ENCODE results near the gene AMZ1. TPM values are rescaled to one million over a fixed set of nuclear protein-coding genes. Genes with fewer than 3 reads are reported as not detected.
"Not testable (repeated sequence)": the region's sequence is repeated elsewhere in the genome, so short reads cannot be mapped to it uniquely, and the experiment has no call there.

The AMZ1 gene
- total RNA-seq, 4 donors from 2014 or later = 0.39 to 1.7 (median 1.2) TPM

GRCh38 chr7:2721842-2722241 is 33.8 kb downstream of the AMZ1 start:
- DNase-seq (ENCODE audit: low spot score in 2 of 2) = no peak
- Histone ChIP-seq H3K27me3 (no peaks in the 10 kb centered on the region), H3K9me3 (no peaks in the 10 kb centered on the region), H3K36me3 (peaks cover 0 to 83% (median 0%) of the 10 kb centered on the region in 3 donors), H3K27ac (no peak overlapping the region), H3K4me1 (peaks cover 0 to 5% (median 2%) of the 10 kb centered on the region in 4 donors), H3K4me3 (no peak overlapping the region)
- TF ChIP-seq POLR2A (IDR thresholded peaks at IDR 0.05) (no peak), EP300 (IDR thresholded peaks at IDR 0.05) (no peak)
- TF ChIP-seq, protein P1, sequence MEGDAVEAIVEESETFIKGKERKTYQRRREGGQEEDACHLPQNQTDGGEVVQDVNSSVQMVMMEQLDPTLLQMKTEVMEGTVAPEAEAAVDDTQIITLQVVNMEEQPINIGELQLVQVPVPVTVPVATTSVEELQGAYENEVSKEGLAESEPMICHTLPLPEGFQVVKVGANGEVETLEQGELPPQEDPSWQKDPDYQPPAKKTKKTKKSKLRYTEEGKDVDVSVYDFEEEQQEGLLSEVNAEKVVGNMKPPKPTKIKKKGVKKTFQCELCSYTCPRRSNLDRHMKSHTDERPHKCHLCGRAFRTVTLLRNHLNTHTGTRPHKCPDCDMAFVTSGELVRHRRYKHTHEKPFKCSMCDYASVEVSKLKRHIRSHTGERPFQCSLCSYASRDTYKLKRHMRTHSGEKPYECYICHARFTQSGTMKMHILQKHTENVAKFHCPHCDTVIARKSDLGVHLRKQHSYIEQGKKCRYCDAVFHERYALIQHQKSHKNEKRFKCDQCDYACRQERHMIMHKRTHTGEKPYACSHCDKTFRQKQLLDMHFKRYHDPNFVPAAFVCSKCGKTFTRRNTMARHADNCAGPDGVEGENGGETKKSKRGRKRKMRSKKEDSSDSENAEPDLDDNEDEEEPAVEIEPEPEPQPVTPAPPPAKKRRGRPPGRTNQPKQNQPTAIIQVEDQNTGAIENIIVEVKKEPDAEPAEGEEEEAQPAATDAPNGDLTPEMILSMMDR (IDR thresholded peaks at IDR 0.05) = no peak
- 92% methylated on average over 19 of the region's 19 CpGs for WGBS, 2 donors

GRCh38 chr7:2722591-2722990 is 34.6 kb downstream of the AMZ1 start:
- H3K4me3 ChIP-seq = no peak overlapping the region
- no peak for DNase-seq (ENCODE audit: low spot score in 2 of 2)
- H3K4me1 ChIP-seq = peaks cover 0 to under 1% (median 0%) of the 10 kb centered on the region in 4 donors
- peaks cover 0 to 76% (median 0%) of the 10 kb centered on the region in 3 donors for H3K36me3 ChIP-seq
- H3K27me3 ChIP-seq = no peaks in the 10 kb centered on the region
- no peak overlapping the region for H3K27ac ChIP-seq
- TF ChIP-seq, protein P1 (IDR thresholded peaks at IDR 0.05) = no peak
- TF ChIP-seq POLR2A (IDR thresholded peaks at IDR 0.05) (no peak), EP300 (IDR thresholded peaks at IDR 0.05) (no peak)
- 95 to 97% methylated on average over 4 of the region's 4 CpGs for WGBS, 2 donors
- no peaks in the 10 kb centered on the region for H3K9me3 ChIP-seq

DNA sequence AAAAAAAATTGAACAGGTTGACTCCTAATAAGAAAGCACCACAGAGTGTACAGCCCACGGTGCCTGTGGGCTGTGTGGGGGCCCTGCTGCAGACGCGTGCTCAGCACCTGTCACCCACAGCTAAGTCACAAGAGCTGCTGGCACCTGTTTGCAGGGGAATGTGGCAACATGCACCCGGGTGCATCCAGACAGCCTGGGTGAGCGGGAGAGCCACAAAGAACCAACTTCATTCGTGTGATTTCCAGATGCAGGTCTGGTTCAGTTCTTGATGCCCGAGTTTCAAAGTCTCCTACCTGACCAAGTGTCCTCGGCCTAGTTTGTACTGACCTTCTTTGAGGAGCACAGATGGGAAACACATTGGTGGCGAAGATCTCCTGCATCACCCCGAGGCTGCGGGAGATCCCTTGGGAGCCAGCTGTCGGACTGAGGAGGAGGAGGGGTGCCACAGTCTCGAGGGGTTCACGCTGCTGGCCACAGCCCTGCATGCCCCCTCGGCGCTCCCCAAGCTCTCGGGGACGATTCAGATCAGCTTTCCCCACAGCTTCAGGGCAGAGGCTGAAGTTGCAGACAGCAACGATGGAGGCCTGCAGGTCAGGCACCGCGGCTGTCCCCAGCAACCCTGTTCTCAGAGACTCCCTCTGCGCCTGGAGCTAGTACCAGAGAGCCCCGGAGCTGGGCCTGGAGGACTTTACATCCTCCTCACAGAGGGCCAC is 35.3 kb downstream of the AMZ1 start:
- no peak overlapping the region for H3K27ac ChIP-seq
- peaks cover 0 to 71% (median 0%) of the 10 kb centered on the region in 3 donors for H3K36me3 ChIP-seq
- 87 to 89% methylated on average over 23 of the region's 23 CpGs for WGBS, 2 donors
- H3K4me1 ChIP-seq = peaks cover 0 to 7% (median 2%) of the 10 kb centered on the region in 4 donors
- H3K27me3 ChIP-seq = no peaks in the 10 kb centered on the region
- H3K9me3 ChIP-seq = no peaks in the 10 kb centered on the region
- DNase-seq (ENCODE audit: low spot score in 2 of 2) = no peak
- no peak overlapping the region for H3K4me3 ChIP-seq
- TF ChIP-seq EP300 (IDR thresholded peaks at IDR 0.05) (no peak), POLR2A (IDR thresholded peaks at IDR 0.05) (no peak)
- TF ChIP-seq, protein P1 (IDR thresholded peaks at IDR 0.05) = no peak

DNA sequence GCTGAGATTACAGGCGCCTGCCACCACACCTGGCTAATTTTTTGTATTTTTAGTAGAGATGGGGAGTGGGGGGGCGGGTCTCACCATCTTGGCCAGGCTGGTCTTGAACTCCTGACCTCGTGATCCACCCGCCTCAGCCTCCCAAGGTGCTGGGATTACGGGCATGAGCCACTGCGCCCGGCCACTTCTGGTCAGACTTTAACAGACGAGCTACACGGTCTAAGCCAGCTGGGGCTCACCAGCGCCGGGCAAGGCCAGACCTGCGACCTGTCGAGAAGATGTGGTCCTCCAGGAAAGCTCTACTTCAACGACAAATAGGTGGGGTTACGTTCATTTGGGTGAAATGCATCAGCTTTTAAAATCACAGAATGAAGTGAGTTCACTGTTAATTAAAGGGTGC is 36.0 kb downstream of the AMZ1 start:
- DNase-seq (ENCODE audit: low spot score in 2 of 2) = not testable (repeated sequence)

GRCh38 chr7:2724453-2725177 is 36.6 kb downstream of the AMZ1 start:
- TF ChIP-seq EP300 (IDR thresholded peaks at IDR 0.05) (no peak), POLR2A (IDR thresholded peaks at IDR 0.05) (no peak)
- TF ChIP-seq, protein P1 (IDR thresholded peaks at IDR 0.05) = no peak
- Histone ChIP-seq H3K9me3 (no peaks in the 10 kb centered on the region), H3K4me3 (no peak overlapping the region), H3K27me3 (no peaks in the 10 kb centered on the region), H3K36me3 (peaks cover 0 to 62% (median 0%) of the 10 kb centered on the region in 3 donors), H3K27ac (no peak overlapping the region), H3K4me1 (peaks cover 0 to 17% (median 5%) of the 10 kb centered on the region in 4 donors)
- no peak for DNase-seq (ENCODE audit: low spot score in 2 of 2)
- WGBS, 2 donors = 92 to 94% methylated on average over 31 of the region's 31 CpGs

More for the DNA sequence above, 36.0 kb downstream of the AMZ1 start:
- H3K27me3 ChIP-seq, H3K27ac ChIP-seq, H3K9me3 ChIP-seq, H3K4me3 ChIP-seq: not testable (repeated sequence)
- Histone ChIP-seq H3K4me1 (peaks cover 0 to 12% (median 4%) of the 10 kb centered on the region in 4 donors), H3K36me3 (peaks cover 0 to 64% (median 0%) of the 10 kb centered on the region in 3 donors)
- WGBS, 2 donors = 97% methylated on average over 15 of the region's 15 CpGs
